Stimulated activated CD4-positive, alpha-beta T cell treated with anti-CD3 and anti-CD28 coated beads, Interleukin-15, amount 100 ng/mL, for 1 hour (primary cell): Measurements from ENCODE around the gene ARHGAP6.
"Not testable (repeated sequence)": the region's sequence is repeated elsewhere in the genome, so short reads cannot be mapped to it uniquely, and the experiment has no call there.

ENCODE experiments used
- DNase-seq, 2 donors: peaks; one replicate each; pipeline ENCODE4 v3.0.0-alpha.2; 2020; ENCODE audit warnings: low read depth in 1 of 2, low spot score in 1 of 2

The ARHGAP6 gene

GRCh38 chrX:11187001-11187400 lies 478.7 kb downstream of the ARHGAP6 start:
- no peak for DNase-seq

GRCh38 chrX:11185861-11186260 lies 479.9 kb downstream of the ARHGAP6 start:
- DNase-seq = no peak

- no peak for DNase-seq
These were observed 485.1 kb downstream of the ARHGAP6 start for GRCh38 chrX:11180571-11180970.

- no peak for DNase-seq
These were observed 493.3 kb downstream of the ARHGAP6 start for GRCh38 chrX:11172415-11172814.

GRCh38 chrX:11171956-11172355 lies 493.8 kb downstream of the ARHGAP6 start:
- DNase-seq = no peak

- no peak for DNase-seq
These were observed 501.3 kb downstream of the ARHGAP6 start for GRCh38 chrX:11164433-11164832.

GRCh38 chrX:11159149-11159548 lies 506.6 kb downstream of the ARHGAP6 start:
- no peak for DNase-seq

GRCh38 chrX:11151799-11152559 lies 513.7 kb downstream of the ARHGAP6 start:
- DNase-seq = no peak

GRCh38 chrX:11148401-11148800 lies 517.3 kb downstream of the ARHGAP6 start:
- no peak for DNase-seq

- DNase-seq = no peak
These were observed 519.3 kb downstream of the ARHGAP6 start for GRCh38 chrX:11146411-11146810.

- DNase-seq = no peak
These were observed 521.6 kb downstream of the ARHGAP6 start for GRCh38 chrX:11143931-11144678.

- DNase-seq = no peak
These were observed 527.0 kb downstream of the ARHGAP6 start for GRCh38 chrX:11138498-11139390.

GRCh38 chrX:11137543-11138139 lies 528.1 kb downstream of the ARHGAP6 start:
- DNase-seq = no peak

GRCh38 chrX:11135564-11136185 lies 530.0 kb downstream of the ARHGAP6 start:
- no peak for DNase-seq

GRCh38 chrX:11131146-11131545 lies 534.6 kb downstream of the ARHGAP6 start:
- DNase-seq = no peak

- DNase-seq = no peak
These were observed 535.6 kb downstream of the ARHGAP6 start for GRCh38 chrX:11130136-11130535.

GRCh38 chrX:11129534-11130105 lies 536.1 kb downstream of the ARHGAP6 start:
- no peak for DNase-seq

- no peak for DNase-seq
These were observed 540.7 kb downstream of the ARHGAP6 start for GRCh38 chrX:11125060-11125459.

- DNase-seq = no peak
These were observed 541.6 kb downstream of the ARHGAP6 start for GRCh38 chrX:11124112-11124511.

- DNase-seq = not testable (repeated sequence)
These were observed 542.6 kb downstream of the ARHGAP6 start for GRCh38 chrX:11123087-11123486.
